Suprapubic skin (tissue), 3 donors: ENCODE measurements around the gene RND3.

ENCODE experiments used
- CTCF ChIP-seq, 2 donors: fragments of 200-600 bp in 1 of 2; fragments of 450-650 bp in 1 of 2; sonication (generic) in 1 of 2; IDR thresholded peaks; one replicate each; pipeline ENCODE4 v1.5.1; 2016 to 2019; ENCODE audit warnings: antibody characterized with exemption in 2 of 2, mild to moderate bottlenecking in 1 of 2, moderate library complexity in 1 of 2
- EP300 ChIP-seq: sonication (generic); formaldehyde crosslinking; IDR thresholded peaks from one replicate; pipeline ENCODE4 v1.6.1; 2017; ENCODE audit warnings: antibody characterized with exemption
- POLR2A ChIP-seq, 2 donors: fragments of 450-650 bp; IDR thresholded peaks; one replicate each; pipeline ENCODE4 v1.6.1; 2017; ENCODE audit warnings: antibody characterized with exemption in 2 of 2, mild to moderate bottlenecking in 2 of 2, moderate library complexity in 2 of 2

GRCh38 chr2:150522269-150522668 lies 34.8 kb upstream of the RND3 start:
- no peak for TF ChIP-seq CTCF (IDR thresholded peaks at IDR 0.05)
- no peak for TF ChIP-seq POLR2A (IDR thresholded peaks at IDR 0.05)
- TF ChIP-seq EP300, result no peak
